Heart left ventricle (tissue), 13 donors: ENCODE data around the gene CPLX3.

Experiments
- POLR2A ChIP-seq, 2 donors: fragments of 450-650 bp; IDR thresholded peaks; one replicate each; pipeline ENCODE4 v1.6.1; 2017; ENCODE audit warnings: antibody characterized with exemption in 2 of 2, mild to moderate bottlenecking in 2 of 2, moderate library complexity in 2 of 2
- TF ChIP-seq, protein P1 (sequence below), 12 donors: fragments of 200-600 bp; sonication (generic) in 4 of 12; IDR thresholded peaks; one replicate each; pipeline versions ENCODE4 v1.5.0 to v1.8.0; 2018 to 2022; ENCODE audit warnings: antibody characterized with exemption in 12 of 12, mild to moderate bottlenecking in 5 of 12
- donor health status: ischemic (EF 13 %, LVEDD 7.1; RV severe dilation, severe dysfunction).
- donor health status: DM: no; HTN: yes; CAD: no.
- donor health status: DM: no; HTN: no; CAD: no.
- donor health status: ischemic (EF 25% LVEDD 6.9; RV normal size, moderate dysfunction).
- donor health status: ischemic (EF 25% LVEDD 5.7; RV mildly dilated, moderate dysfunction).
- donor health status: ischemic (EF 35%, LVEDD 5.7; RV mildly dilated, moderate dysfunction).
- donor health status: nonischemic (EF 11% LVEDD 7.7; RV severe dilation, severe dysfunction).
- donor health status: DM: yes; HTN: yes; CAD: no.
- donor health status: PGD.
- donor health status: ischemic (EF 29% LVEDD 5.4; RV normal size, mild dysfunction).
- donor health status: nonischemic (EF 23%, LVEDD 6.1; RV moderate dilation, normal function).

DNA sequence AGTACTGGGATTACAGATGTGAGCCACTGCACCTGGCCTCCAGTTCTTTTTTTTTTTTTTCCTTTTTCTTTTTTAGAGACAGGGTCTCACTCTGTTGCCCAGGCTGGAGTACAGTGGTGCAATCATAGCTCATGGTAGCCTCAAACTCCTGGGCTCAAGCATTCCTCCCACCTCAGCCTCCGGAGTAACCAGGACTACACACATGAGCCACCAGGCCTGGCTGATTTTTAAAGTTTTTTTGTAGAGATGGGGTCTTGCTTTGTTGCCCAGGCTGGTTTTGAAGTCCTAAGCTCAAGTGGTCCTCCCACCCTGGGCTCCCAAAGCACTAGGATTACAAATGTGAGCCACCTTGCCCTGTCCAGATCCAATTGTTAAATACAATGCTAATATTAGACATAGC is 30.1 kb downstream of the CPLX3 start:
- TF ChIP-seq, protein P1, sequence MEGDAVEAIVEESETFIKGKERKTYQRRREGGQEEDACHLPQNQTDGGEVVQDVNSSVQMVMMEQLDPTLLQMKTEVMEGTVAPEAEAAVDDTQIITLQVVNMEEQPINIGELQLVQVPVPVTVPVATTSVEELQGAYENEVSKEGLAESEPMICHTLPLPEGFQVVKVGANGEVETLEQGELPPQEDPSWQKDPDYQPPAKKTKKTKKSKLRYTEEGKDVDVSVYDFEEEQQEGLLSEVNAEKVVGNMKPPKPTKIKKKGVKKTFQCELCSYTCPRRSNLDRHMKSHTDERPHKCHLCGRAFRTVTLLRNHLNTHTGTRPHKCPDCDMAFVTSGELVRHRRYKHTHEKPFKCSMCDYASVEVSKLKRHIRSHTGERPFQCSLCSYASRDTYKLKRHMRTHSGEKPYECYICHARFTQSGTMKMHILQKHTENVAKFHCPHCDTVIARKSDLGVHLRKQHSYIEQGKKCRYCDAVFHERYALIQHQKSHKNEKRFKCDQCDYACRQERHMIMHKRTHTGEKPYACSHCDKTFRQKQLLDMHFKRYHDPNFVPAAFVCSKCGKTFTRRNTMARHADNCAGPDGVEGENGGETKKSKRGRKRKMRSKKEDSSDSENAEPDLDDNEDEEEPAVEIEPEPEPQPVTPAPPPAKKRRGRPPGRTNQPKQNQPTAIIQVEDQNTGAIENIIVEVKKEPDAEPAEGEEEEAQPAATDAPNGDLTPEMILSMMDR (IDR thresholded peaks at IDR 0.05): no peak
- no peak for TF ChIP-seq POLR2A (IDR thresholded peaks at IDR 0.05)
